Gastrocnemius medialis (tissue), 4 donors: ENCODE results near the gene BOLA1. TPM values are rescaled to one million over a fixed set of nuclear protein-coding genes. Genes with fewer than 3 reads are reported as not detected.
"Not testable (repeated sequence)": the region's sequence is repeated elsewhere in the genome, so short reads cannot be mapped to it uniquely, and the experiment has no call there.

ENCODE experiments used
- ATAC-seq, 2 donors: fragments of 150-250 bp; one replicate each; pipeline ENCODE4 v1.9.1; 2016
- DNase-seq, 2 donors: peaks; one replicate each; pipeline ENCODE4 v3.0.0-alpha.2; 2019
- H3K27ac ChIP-seq, 4 donors: fragments of 200-600 bp; sonication (generic); 1 replicate in 1 of 4; 2 replicates in 3 of 4; pipeline ENCODE4 v1.5.1; 2016 to 2018; ENCODE audit warnings: mild to moderate bottlenecking in 2 of 4, moderate library complexity in 1 of 4
- H3K27me3 ChIP-seq, 3 donors: fragments of 200-600 bp; sonication (generic) in 2 of 3; 1 replicate in 1 of 3; 2 replicates in 2 of 3; pipeline versions ENCODE4 v1.5.1 to v1.6.0; 2016 to 2019; ENCODE audit warnings: mild to moderate bottlenecking in 1 of 3, moderate library complexity in 1 of 3
- H3K36me3 ChIP-seq, 2 donors: fragments of 200-600 bp; sonication (generic) in 1 of 2; one replicate each; pipeline ENCODE4 v1.5.1; 2017 to 2018
- H3K4me1 ChIP-seq, 2 donors: fragments of 200-600 bp; sonication (generic) in 1 of 2; one replicate each; pipeline ENCODE4 v1.5.1; 2016 to 2017; ENCODE audit warnings: mild to moderate bottlenecking in 2 of 2
- H3K4me3 ChIP-seq, 4 donors: fragments of 200-600 bp; sonication (generic) in 3 of 4; 1 replicate in 1 of 4; 2 replicates in 3 of 4; pipeline ENCODE4 v1.5.1; 2016 to 2019; ENCODE audit warnings: mild to moderate bottlenecking in 2 of 4
- H3K9me3 ChIP-seq, 3 donors: fragments of 200-600 bp; sonication (generic) in 2 of 3; 1 replicate in 1 of 3; 2 replicates in 2 of 3; pipeline ENCODE4 v1.5.1; 2016 to 2019
- POLR2A ChIP-seq, 2 donors: fragments of 450-650 bp; IDR thresholded peaks; one replicate each; pipeline ENCODE4 v1.6.1; 2017; ENCODE audit warnings: antibody characterized with exemption in 2 of 2, mild to moderate bottlenecking in 2 of 2, moderate library complexity in 2 of 2
- in situ Hi-C, 4 donors: fragments of 200-750 bp; cut with MboI; loops; one replicate each; pipeline versions ENCODE4 v1.15.0 to v1.8.0; 2017; ENCODE audit warnings: low sequenced_read_pairs in 4 of 4
- intact Hi-C: fragments of 100-400 bp; cut with DNase I; formaldehyde crosslinking; loops from one replicate; pipeline ENCODE4 v1.15.1; 2023; ENCODE audit warnings: low total_unique reads
- total RNA-seq, 4 donors: library from RNA; depleted of rRNA; stranded (reverse); fragments of >200 nt; gene quantifications; one replicate each; pipeline versions ENCODE4 v1.1.0 to v1.2.3, GENCODE V29; 2016
- TF ChIP-seq, protein P1 (sequence below), 5 experiments: fragments of 450-650 bp in 3 of 5; fragments of 200-600 bp in 2 of 5; sonication (generic) in 2 of 5; IDR thresholded peaks in 4 of 5; conservative IDR thresholded peaks in 1 of 5; 1 replicate in 4 of 5; 2 replicates in 1 of 5; pipeline ENCODE4 v1.5.1; 2016 to 2019; ENCODE audit warnings: antibody characterized with exemption in 5 of 5, mild to moderate bottlenecking in 3 of 5, moderate library complexity in 3 of 5

BOLA1 gene
- total RNA-seq, 4 donors from 2014 or later: 17.0 to 35.4 (median 28.7) TPM

DNA sequence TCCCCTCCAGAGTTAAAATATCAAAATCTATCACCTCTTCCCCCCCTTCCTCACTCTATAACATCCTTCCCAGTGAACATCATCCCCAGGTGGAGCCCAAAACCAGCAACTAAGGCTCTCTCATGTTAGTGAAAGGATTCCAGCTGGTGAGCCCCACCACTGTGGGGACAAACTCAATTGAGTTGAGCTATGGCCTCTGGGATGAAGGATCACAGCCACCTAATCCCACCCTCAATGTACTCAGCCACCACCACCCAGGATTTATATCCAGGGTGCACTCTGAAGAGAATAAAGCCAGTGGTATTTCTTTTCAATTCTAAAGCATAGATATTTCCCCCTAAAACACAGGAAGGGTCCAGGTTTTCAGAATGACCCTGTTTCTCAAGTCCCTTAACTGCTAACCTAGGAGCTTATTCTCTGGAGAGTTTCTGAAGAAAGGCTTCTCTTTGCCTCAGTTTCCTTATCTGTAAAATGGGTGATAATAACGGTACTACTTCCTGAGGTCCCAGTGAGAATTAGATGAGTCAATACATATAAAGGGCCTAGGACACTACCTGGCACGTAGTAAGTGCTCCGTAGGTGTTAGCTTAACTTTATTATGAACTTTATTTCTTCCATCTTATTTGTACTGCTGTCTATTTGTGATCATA lies 15.6 kb upstream of the BOLA1 start:
- intact Hi-C loops (no loop called here), in situ Hi-C loops (no loop called here)
- no peak for DNase-seq
- Histone ChIP-seq H3K9me3 (no peaks in the 10 kb centered on the region), H3K4me3 (no peak overlapping the region), H3K36me3 (no peaks in the 10 kb centered on the region), H3K27me3 (no peaks in the 10 kb centered on the region), H3K27ac (no peak overlapping the region), H3K4me1 (peaks cover 19% of the 10 kb centered on the region in 2 donors)
- TF ChIP-seq, protein P1, sequence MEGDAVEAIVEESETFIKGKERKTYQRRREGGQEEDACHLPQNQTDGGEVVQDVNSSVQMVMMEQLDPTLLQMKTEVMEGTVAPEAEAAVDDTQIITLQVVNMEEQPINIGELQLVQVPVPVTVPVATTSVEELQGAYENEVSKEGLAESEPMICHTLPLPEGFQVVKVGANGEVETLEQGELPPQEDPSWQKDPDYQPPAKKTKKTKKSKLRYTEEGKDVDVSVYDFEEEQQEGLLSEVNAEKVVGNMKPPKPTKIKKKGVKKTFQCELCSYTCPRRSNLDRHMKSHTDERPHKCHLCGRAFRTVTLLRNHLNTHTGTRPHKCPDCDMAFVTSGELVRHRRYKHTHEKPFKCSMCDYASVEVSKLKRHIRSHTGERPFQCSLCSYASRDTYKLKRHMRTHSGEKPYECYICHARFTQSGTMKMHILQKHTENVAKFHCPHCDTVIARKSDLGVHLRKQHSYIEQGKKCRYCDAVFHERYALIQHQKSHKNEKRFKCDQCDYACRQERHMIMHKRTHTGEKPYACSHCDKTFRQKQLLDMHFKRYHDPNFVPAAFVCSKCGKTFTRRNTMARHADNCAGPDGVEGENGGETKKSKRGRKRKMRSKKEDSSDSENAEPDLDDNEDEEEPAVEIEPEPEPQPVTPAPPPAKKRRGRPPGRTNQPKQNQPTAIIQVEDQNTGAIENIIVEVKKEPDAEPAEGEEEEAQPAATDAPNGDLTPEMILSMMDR (IDR thresholded peaks at IDR 0.05 in 4 of 5, conservative IDR thresholded peaks at IDR 0.05 in 1 of 5): no peak
- TF ChIP-seq POLR2A (IDR thresholded peaks at IDR 0.05): no peak
- ATAC-seq: no peak

DNA sequence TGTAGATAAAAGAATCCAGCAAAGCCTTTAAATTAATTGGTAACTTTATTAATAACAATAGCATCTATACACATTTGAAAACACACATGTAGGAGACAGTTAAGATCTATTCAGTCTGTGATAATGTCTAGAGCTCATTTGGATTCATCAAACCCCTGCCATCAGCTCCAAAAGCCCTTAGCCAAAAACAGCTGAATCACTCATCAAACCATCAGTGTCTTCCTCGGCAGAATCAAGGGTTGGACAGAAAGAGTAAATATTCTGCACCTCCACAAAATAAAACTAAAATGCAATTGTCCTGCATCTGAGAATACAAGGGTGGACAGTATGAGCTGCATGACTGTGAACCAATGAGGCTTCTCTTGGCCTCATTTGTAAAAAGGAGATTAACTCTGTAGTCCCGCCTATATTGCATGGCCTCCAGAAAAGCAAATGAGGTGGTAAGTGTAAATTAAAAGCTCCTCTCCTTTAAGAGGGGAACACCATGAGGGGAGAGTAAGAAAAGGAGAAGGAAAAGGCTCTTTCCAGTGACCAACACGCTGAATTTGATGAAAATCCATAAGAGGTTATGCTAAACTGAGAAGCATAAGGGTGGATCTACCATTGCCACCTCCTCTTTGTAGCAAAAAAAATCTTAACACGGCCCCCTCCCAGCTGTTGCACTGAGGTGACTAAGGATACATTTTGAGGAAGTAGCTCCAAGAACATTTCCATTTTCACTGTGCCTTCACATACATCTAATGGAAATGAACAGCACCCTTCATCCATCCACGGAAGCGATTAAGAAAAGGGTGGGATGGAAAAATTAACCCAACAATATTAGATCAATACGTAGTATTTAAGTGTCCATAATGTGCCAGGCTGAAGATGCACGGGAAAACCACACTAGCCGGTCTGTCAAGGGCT lies 14.7 kb upstream of the BOLA1 start:
- intact Hi-C loops: no loop called here
- ATAC-seq: no peak
- Histone ChIP-seq H3K36me3 (no peaks in the 10 kb centered on the region), H3K27ac (peak overlapping the region; percentile 95 to 99 (median 98)), H3K27me3 (no peaks in the 10 kb centered on the region), H3K4me3 (peak overlapping the region; percentile 66 to 81 (median 76)), H3K9me3 (no peaks in the 10 kb centered on the region), H3K4me1 (peaks cover 22% of the 10 kb centered on the region in 2 donors)
- TF ChIP-seq POLR2A (IDR thresholded peaks at IDR 0.05): no peak
- TF ChIP-seq, protein P1 (IDR thresholded peaks at IDR 0.05 in 4 of 5, conservative IDR thresholded peaks at IDR 0.05 in 1 of 5): no peak
- DNase-seq: peak in 1 of 2 donors; percentile 12
- in situ Hi-C loops: no loop called here

DNA sequence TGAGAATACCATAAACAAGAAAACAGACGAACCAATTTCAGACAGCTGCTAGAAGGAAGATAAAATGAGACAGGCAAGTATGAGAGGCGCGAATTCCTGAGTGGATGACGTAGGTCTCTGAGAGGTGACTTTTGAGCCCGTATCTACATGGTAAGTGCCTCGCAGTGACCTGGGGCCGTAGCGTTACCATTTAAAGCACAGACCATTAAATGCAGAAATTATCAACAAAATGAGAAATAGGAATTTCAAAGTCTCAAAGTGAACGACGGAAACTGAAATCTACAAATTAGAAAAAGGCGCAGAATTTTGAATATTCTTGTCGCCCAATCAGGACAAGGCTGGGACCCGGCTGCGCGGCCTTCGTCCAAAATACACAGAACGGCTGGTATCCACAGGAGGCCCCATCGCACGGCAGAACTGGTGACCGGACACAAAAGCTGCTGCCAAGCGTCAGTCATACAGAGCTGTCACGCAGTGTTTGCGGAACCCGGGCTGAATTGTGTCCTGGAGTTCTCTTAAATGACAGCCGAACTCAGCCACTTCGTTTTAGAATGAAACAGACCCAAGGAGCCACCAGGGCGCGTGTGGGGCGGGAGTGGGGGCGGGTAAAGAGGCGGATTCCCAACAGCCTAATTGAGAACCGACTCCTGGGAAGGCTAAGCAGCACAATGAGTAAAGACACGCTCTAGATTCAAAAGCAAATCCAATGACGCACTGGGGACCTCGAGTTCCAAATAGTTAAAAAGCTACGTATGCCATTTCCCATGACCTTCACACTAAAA lies 13.8 kb upstream of the BOLA1 start:
- peak; percentile 85 to 87 for DNase-seq
- peak overlapping the region; percentile 66 to 81 (median 76) for H3K4me3 ChIP-seq
- peak overlapping the region; percentile 95 to 99 (median 98) for H3K27ac ChIP-seq
- TF ChIP-seq, protein P1 (IDR thresholded peaks at IDR 0.05 in 4 of 5, conservative IDR thresholded peaks at IDR 0.05 in 1 of 5): peak in 1 of 5 experiments; percentile 19
- TF ChIP-seq POLR2A (IDR thresholded peaks at IDR 0.05): peak; percentile 31 to 55
- in situ Hi-C loops: no loop called here
- no peaks in the 10 kb centered on the region for H3K9me3 ChIP-seq
- H3K36me3 ChIP-seq: no peaks in the 10 kb centered on the region
- no peaks in the 10 kb centered on the region for H3K27me3 ChIP-seq
- peak; percentile 20 to 21 for ATAC-seq
- intact Hi-C loops: no loop called here
- H3K4me1 ChIP-seq: peaks cover 22% of the 10 kb centered on the region in 2 donors

DNA sequence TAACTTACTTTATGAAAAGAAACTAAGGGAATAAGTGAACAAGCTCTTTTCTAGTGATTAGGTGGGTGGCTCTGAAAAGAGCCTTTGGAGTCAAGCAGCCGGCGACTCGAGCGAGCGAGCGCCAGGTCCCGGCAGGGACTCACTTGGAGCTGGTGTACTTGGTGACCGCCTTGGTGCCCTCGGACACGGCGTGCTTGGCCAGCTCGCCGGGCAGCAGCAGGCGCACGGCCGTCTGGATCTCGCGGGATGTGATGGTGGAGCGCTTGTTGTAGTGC lies 13.3 kb upstream of the BOLA1 start:
- Histone ChIP-seq H3K4me3 (peak overlapping the region; percentile 66 to 81 (median 76)), H3K27ac (peak overlapping the region; percentile 95 to 99 (median 98)), H3K4me1 (peaks cover 22% of the 10 kb centered on the region in 2 donors)
- H3K36me3 ChIP-seq, H3K27me3 ChIP-seq, H3K9me3 ChIP-seq, DNase-seq, in situ Hi-C loops, intact Hi-C loops: not testable (repeated sequence)
- ATAC-seq: peak; percentile 0 to 2
